Measurements from ENCODE around the gene CNGA3. TPM values are rescaled to one million over a fixed set of nuclear protein-coding genes. Genes with fewer than 3 reads are reported as not detected.

Gene CNGA3
- total RNA-seq, 1 donor from 2014 or later: not detected

GRCh38 chr2:98383166-98383565 lies 36.9 kb downstream of the CNGA3 start:
- Mint-ChIP-seq H3K27ac (no peak overlapping the region), H3K36me3 (ENCODE audit: low read depth) (no peaks in the 10 kb centered on the region), H3K27me3 (peaks cover 11% of the 10 kb centered on the region), H3K9me3 (no peaks in the 10 kb centered on the region), H3K4me1 (no peaks in the 10 kb centered on the region), H3K4me3 (no peak overlapping the region)
- ChIA-PET CTCF (interaction anchor here (0.5 to 4.4 kb wide), 4 partner anchors 8 to 685 kb away, joined by 3 to 34 read pairs (median 30); no protein-coding TSS in a partner anchor), POLR2A (no interaction called here)
- ATAC-seq (ENCODE audit: low read depth) (no peak), DNase-seq (no peak)
- TF ChIP-seq CTCF (IDR thresholded peaks at IDR 0.05): no peak
- intact Hi-C loops (cut with micrococcal nuclease): loop anchor here (10.0 kb wide), 1 partner anchor 388 kb away; the partner anchor contains the start of gene TMEM131

DNA sequence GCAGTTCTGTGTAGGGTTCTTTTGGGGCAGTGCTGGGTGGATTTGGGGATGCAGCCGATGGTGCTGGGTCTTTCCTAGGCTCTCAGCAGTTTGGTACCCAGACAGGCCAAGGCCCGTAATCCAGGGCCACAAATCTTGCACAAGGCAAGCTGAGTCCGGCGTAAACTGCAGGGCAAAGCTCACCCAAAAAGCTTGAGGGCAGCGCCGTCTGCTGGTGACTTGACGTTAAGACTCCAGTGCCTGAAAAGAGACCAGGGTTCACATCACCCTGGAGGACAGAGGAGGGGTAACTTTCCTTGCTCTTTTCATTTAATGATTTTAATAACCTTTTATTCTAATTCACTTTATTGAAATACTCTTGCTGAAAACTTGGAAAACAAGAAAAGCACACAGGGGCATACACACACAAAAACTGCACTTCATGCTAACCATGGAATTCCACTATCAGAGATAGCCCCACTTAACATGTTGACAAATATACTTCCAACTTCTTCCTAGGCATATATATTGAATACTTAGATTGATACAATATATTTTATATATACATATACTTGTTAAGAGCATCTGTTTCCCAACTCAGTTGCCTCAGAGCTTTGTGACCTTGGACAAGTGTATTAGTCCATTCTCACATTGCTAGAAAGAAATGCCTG lies 38.9 kb downstream of the CNGA3 start:
- ChIA-PET POLR2A (interaction anchor here (1.0 kb wide), 1 partner anchor 578 kb away, joined by 4 read pairs; no protein-coding TSS in a partner anchor), CTCF (interaction anchor here (0.7 to 4.4 kb wide), 12 partner anchors 116 to 794 kb away, joined by 3 to 34 read pairs (median 4); no protein-coding TSS in a partner anchor)
- H3K4me3 Mint-ChIP-seq: no peak overlapping the region

GRCh38 chr2:98387478-98387877 lies 41.2 kb downstream of the CNGA3 start:
- H3K27ac Mint-ChIP-seq: no peak overlapping the region
- peaks cover 10% of the 10 kb centered on the region for H3K27me3 Mint-ChIP-seq
- no peaks in the 10 kb centered on the region for H3K4me1 Mint-ChIP-seq
- no peak overlapping the region for H3K4me3 Mint-ChIP-seq
- ATAC-seq (ENCODE audit: low read depth): no peak
- ChIA-PET POLR2A (no interaction called here), CTCF (interaction anchor here (1.1 to 1.3 kb wide), 3 partner anchors 687 to 797 kb away, joined by 3 to 5 read pairs (median 3); no protein-coding TSS in a partner anchor)
- H3K9me3 Mint-ChIP-seq: no peaks in the 10 kb centered on the region
- H3K36me3 Mint-ChIP-seq (ENCODE audit: low read depth): no peaks in the 10 kb centered on the region
- intact Hi-C loops (cut with micrococcal nuclease): loop anchor here (10.0 kb wide), 1 partner anchor 393 kb away; the partner anchor contains the start of gene TMEM131
- no peak for DNase-seq
- no peak for TF ChIP-seq CTCF (IDR thresholded peaks at IDR 0.05)

More for the DNA sequence above, 38.9 kb downstream of the CNGA3 start:
- H3K27me3 Mint-ChIP-seq: peaks cover 10% of the 10 kb centered on the region
- ATAC-seq (ENCODE audit: low read depth) (peak; percentile 78), DNase-seq (peak; percentile 58)
- intact Hi-C loops (cut with micrococcal nuclease): loop anchor here (1.0 to 10.0 kb wide), 5 partner anchors 296 to 685 kb away; partner anchors contain the start of gene TMEM131
- H3K4me1 Mint-ChIP-seq: no peaks in the 10 kb centered on the region
- H3K9me3 Mint-ChIP-seq: no peaks in the 10 kb centered on the region
- no peak overlapping the region for H3K27ac Mint-ChIP-seq
- TF ChIP-seq CTCF (IDR thresholded peaks at IDR 0.05): peak; percentile 50
- no peaks in the 10 kb centered on the region for H3K36me3 Mint-ChIP-seq (ENCODE audit: low read depth)

DNA sequence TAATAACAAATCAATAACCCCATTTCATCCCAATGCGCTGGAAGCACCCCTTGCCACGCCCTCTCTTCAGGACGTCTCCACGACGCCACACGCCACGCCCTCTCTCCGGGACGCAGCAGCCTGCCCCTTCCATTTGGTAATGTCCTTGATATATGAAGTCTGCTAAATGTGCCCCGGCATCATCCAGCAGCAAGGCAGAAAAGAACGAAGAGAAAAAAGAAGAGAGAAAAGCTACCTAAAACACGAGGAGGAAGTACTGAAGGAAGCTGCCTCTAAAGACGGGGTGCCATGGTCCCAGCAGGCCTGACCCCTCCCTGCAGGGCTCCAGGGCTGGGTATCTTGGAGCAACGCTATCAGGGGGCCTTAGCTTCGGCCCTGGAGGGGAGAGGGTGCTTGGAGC lies 41.8 kb downstream of the CNGA3 start:
- ChIA-PET CTCF (interaction anchor here (1.2 kb wide), 1 partner anchor 688 kb away, joined by 3 read pairs; no protein-coding TSS in a partner anchor), POLR2A (no interaction called here)
- H3K27ac Mint-ChIP-seq: no peak overlapping the region
- no peak for DNase-seq
- no peak for TF ChIP-seq CTCF (IDR thresholded peaks at IDR 0.05)
- H3K9me3 Mint-ChIP-seq: no peaks in the 10 kb centered on the region
- H3K27me3 Mint-ChIP-seq: peaks cover 10% of the 10 kb centered on the region
- ATAC-seq (ENCODE audit: low read depth): no peak
- H3K36me3 Mint-ChIP-seq (ENCODE audit: low read depth): no peaks in the 10 kb centered on the region
- H3K4me3 Mint-ChIP-seq: no peak overlapping the region
- intact Hi-C loops (cut with micrococcal nuclease): loop anchor here (10.0 kb wide), 1 partner anchor 393 kb away; the partner anchor contains the start of gene TMEM131
- H3K4me1 Mint-ChIP-seq: no peaks in the 10 kb centered on the region

DNA sequence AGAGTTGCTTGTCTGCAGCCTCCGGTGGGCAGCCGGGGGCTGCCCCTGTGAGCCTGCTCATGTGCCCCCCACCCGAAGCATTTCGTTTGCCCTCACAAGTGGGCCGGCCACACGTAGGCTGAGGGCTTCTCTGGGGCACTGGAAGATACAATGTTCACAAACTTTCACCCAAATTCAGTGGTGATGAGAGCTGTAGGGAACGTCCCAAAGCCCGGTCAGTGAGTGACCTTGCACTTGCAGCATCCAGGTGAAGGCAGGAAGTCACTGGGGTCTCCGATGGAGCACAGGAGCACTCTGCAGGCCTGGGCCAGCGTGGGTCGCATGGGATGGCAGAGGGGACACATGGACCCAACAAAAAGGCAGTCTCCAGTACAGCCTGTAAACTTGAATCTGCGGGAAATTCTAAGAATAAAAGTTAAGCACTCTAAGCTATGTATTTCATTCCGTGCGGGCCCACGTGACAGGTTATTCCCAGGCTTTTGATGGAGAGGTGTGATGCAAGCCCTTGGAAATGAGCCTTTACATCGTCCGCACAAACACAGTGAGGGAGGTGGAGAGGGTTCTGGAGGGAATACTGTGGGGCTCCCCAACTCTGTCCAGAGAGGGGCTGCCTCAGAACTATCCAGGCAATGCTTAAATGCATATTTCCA lies 42.5 kb downstream of the CNGA3 start:
- ChIA-PET CTCF (interaction anchor here (1.2 kb wide), 1 partner anchor 689 kb away, joined by 3 read pairs; no protein-coding TSS in a partner anchor), POLR2A (no interaction called here)
- ATAC-seq (ENCODE audit: low read depth) (no peak), DNase-seq (no peak)
- Mint-ChIP-seq H3K36me3 (ENCODE audit: low read depth) (no peaks in the 10 kb centered on the region), H3K9me3 (no peaks in the 10 kb centered on the region), H3K27me3 (peaks cover 14% of the 10 kb centered on the region), H3K27ac (no peak overlapping the region), H3K4me3 (no peak overlapping the region), H3K4me1 (no peaks in the 10 kb centered on the region)
- no peak for TF ChIP-seq CTCF (IDR thresholded peaks at IDR 0.05)
- intact Hi-C loops (cut with micrococcal nuclease): loop anchor here (10.0 kb wide), 1 partner anchor 394 kb away; the partner anchor contains the start of gene TMEM131

All from activated B cell treated with CpG ODN at 0.5 μM for 24 hours (primary cell).